H9 (cell line): ENCODE results near the gene BLOC1S3. TPM values are rescaled to one million over a fixed set of nuclear protein-coding genes. Genes with fewer than 3 reads are reported as not detected.

Experiments used
- DNase-seq: peaks from one replicate; pipeline ENCODE4 v3.0.0-alpha.2; 2017
- H2AFZ ChIP-seq: one replicate; pipeline ENCODE4 v1.6.1; 2013; ENCODE audit warnings: mild to moderate bottlenecking, low read length, control low read depth, moderate library complexity
- H2AK5ac ChIP-seq: 2 replicates; pipeline ENCODE4 v1.6.1; 2013; ENCODE audit warnings: low read length, control low read depth, mixed read lengths; ENCODE audit not compliant: insufficient read length
- H2BK120ac ChIP-seq: one replicate; pipeline ENCODE4 v1.6.1; 2013; ENCODE audit warnings: low read depth, mild to moderate bottlenecking, low read length, control low read depth, inconsistent platforms; ENCODE audit not compliant: poor library complexity, severe bottlenecking
- H2BK12ac ChIP-seq: 2 replicates; pipeline ENCODE4 v1.6.1; 2013; ENCODE audit warnings: low read length, control low read depth, mixed read lengths, low read depth; ENCODE audit not compliant: insufficient read length
- H2BK15ac ChIP-seq: 2 replicates; pipeline ENCODE4 v1.6.1; 2013; ENCODE audit warnings: low read depth, low read length, control low read depth
- H2BK20ac ChIP-seq: one replicate; pipeline ENCODE4 v1.6.1; 2013; ENCODE audit warnings: low read depth, mild to moderate bottlenecking, low read length, control low read depth, inconsistent platforms; ENCODE audit not compliant: poor library complexity, severe bottlenecking
- H2BK5ac ChIP-seq: 2 replicates; pipeline ENCODE4 v1.6.1; 2013; ENCODE audit warnings: low read length, control low read depth, mixed read lengths; ENCODE audit not compliant: insufficient read length
- H3K14ac ChIP-seq: 2 replicates; pipeline ENCODE4 v1.6.1; 2013; ENCODE audit warnings: low read length, control low read depth; ENCODE audit not compliant: insufficient read depth
- H3K18ac ChIP-seq: 2 replicates; pipeline ENCODE4 v1.6.1; 2013; ENCODE audit warnings: low read depth, mild to moderate bottlenecking, mixed read lengths, low read length, control low read depth; ENCODE audit not compliant: insufficient read length
- H3K23ac ChIP-seq: 2 replicates; pipeline ENCODE4 v1.6.1; 2013; ENCODE audit warnings: low read length, control low read depth, mixed read lengths, low read depth; ENCODE audit not compliant: insufficient read length
- H3K23me2 ChIP-seq: 2 replicates; pipeline ENCODE4 v1.6.1; 2013; ENCODE audit warnings: low read depth, mild to moderate bottlenecking, mixed read lengths, low read length, control low read depth; ENCODE audit not compliant: insufficient read length, poor library complexity, severe bottlenecking
- H3K27ac ChIP-seq: 2 replicates; pipeline ENCODE4 v1.5.1; 2013; ENCODE audit warnings: low read length, control low read depth, mixed read lengths, low read depth; ENCODE audit not compliant: insufficient read length
- H3K27me3 ChIP-seq: 2 replicates; pipeline ENCODE4 v1.6.1; 2013; ENCODE audit warnings: low read length, control low read depth, inconsistent platforms; ENCODE audit not compliant: insufficient read depth
- H3K4ac ChIP-seq: 2 replicates; pipeline ENCODE4 v1.6.1; 2013; ENCODE audit warnings: low read depth, mild to moderate bottlenecking, control low read depth, inconsistent platforms, low read length, moderate library complexity
- H3K4me1 ChIP-seq: 2 replicates; pipeline ENCODE4 v1.6.1; 2013; ENCODE audit warnings: low read length, control low read depth, inconsistent platforms; ENCODE audit not compliant: insufficient read depth
- H3K4me2 ChIP-seq: 2 replicates; pipeline ENCODE4 v1.6.1; 2013; ENCODE audit warnings: low read length, control low read depth, mixed read lengths; ENCODE audit not compliant: insufficient read length, insufficient read depth
- H3K56ac ChIP-seq: 2 replicates; pipeline ENCODE4 v1.6.1; 2013; ENCODE audit warnings: low read depth, mild to moderate bottlenecking, mixed read lengths, low read length, control low read depth; ENCODE audit not compliant: insufficient read length
- H3K79me1 ChIP-seq: 2 replicates; pipeline ENCODE4 v1.6.1; 2013; ENCODE audit warnings: low read depth, mild to moderate bottlenecking, moderate library complexity, low read length, control low read depth, inconsistent platforms; ENCODE audit not compliant: insufficient read depth, poor library complexity, severe bottlenecking
- H3K79me2 ChIP-seq: 2 replicates; pipeline ENCODE4 v1.6.1; 2013; ENCODE audit warnings: low read length, control low read depth, inconsistent platforms; ENCODE audit not compliant: insufficient read depth
- H3K9ac ChIP-seq: 2 replicates; pipeline ENCODE4 v1.6.1; 2013; ENCODE audit warnings: low read length, control low read depth, mixed read lengths; ENCODE audit not compliant: insufficient read length; ENCODE audit errors: extremely low read depth
- H3K9me3 ChIP-seq: one replicate; pipeline ENCODE4 v1.6.1; 2013; ENCODE audit warnings: low read depth, low read length, inconsistent platforms; ENCODE audit not compliant: control insufficient read depth
- H3T11ph ChIP-seq: one replicate; pipeline ENCODE4 v1.6.1; 2013; ENCODE audit warnings: mild to moderate bottlenecking, low read length, control low read depth, inconsistent platforms
- H4K20me1 ChIP-seq: one replicate; pipeline ENCODE4 v1.6.1; 2013; ENCODE audit not compliant: control insufficient read depth, insufficient read length, insufficient read depth
- H4K5ac ChIP-seq: 2 replicates; pipeline ENCODE4 v1.6.1; 2013; ENCODE audit warnings: low read depth, mild to moderate bottlenecking, mixed read lengths, low read length, control low read depth; ENCODE audit not compliant: insufficient read length
- H4K8ac ChIP-seq: replicated peaks from 2 replicates; pipeline ENCODE4 v1.6.1; 2013; ENCODE audit warnings: low read length, control low read depth, mixed read lengths, low read depth; ENCODE audit not compliant: insufficient read length
- H4K91ac ChIP-seq: 2 replicates; pipeline ENCODE4 v1.6.1; 2013; ENCODE audit warnings: low read depth, mild to moderate bottlenecking, moderate library complexity, mixed read lengths, low read length, control low read depth; ENCODE audit not compliant: insufficient read length
- H3K27ac Mint-ChIP-seq, 3 experiments: 2 replicates in 2 of 3; 3 replicates in 1 of 3; pipeline ENCODE4 v1.8.0; 2020 to 2021; ENCODE audit warnings: mixed read lengths in 3 of 3, mild to moderate bottlenecking in 1 of 3, moderate library complexity in 1 of 3
- H3K27me3 Mint-ChIP-seq: 2 replicates; pipeline ENCODE4 v1.8.0; 2021; ENCODE audit warnings: low read depth, mild to moderate bottlenecking, moderate library complexity, mixed read lengths
- H3K36me3 Mint-ChIP-seq, 3 experiments: 2 replicates in 2 of 3; 3 replicates in 1 of 3; pipeline ENCODE4 v1.8.0; 2020 to 2021; ENCODE audit warnings: low read depth in 3 of 3, mixed read lengths in 3 of 3; ENCODE audit not compliant: insufficient read depth in 1 of 3
- H3K4me1 Mint-ChIP-seq, 2 experiments: 2 replicates each; pipeline ENCODE4 v1.8.0; 2020; ENCODE audit warnings: mixed read lengths in 2 of 2
- H3K4me3 Mint-ChIP-seq, 2 experiments: 2 replicates in 1 of 2; 3 replicates in 1 of 2; pipeline ENCODE4 v1.8.0; 2020 to 2021; ENCODE audit warnings: mild to moderate bottlenecking in 2 of 2, mixed read lengths in 2 of 2, moderate library complexity in 1 of 2
- H3K9me3 Mint-ChIP-seq, 2 experiments: 2 replicates in 1 of 2; 3 replicates in 1 of 2; pipeline ENCODE4 v1.8.0; 2020; ENCODE audit warnings: mild to moderate bottlenecking in 2 of 2, mixed read lengths in 2 of 2, moderate library complexity in 1 of 2
- WGBS: extraction: QIAGEN DNeasy Blood & Tissue Kit; methylation state at CpG from one replicate; pipeline ENCODE4 v1.1.7; 2013; ENCODE audit warnings: missing lambda C conversion rate, low lambda C conversion rate, mixed read lengths; ENCODE audit not compliant: insufficient read length; ENCODE audit errors: extremely low coverage; 5-methylcytosine and 5-hydroxymethylcytosine counted together
- total RNA-seq: library from RNA; stranded (reverse); gene quantifications from 2 replicates; pipeline ENCODE4 v1.2.1, GENCODE V29; 2021
- TF ChIP-seq, protein P1 (sequence below): fragments of 200-600 bp; sonication (generic); conservative IDR thresholded peaks from 3 replicates; pipeline ENCODE4 v1.8.0; 2021; ENCODE audit warnings: antibody characterized with exemption, mild to moderate bottlenecking

BLOC1S3 gene
- total RNA-seq, 1 experiment from 2014 or later, result 9.2 TPM

GRCh38 chr19:45213031-45213430, 34.4 kb downstream of the BLOC1S3 start:
- Mint-ChIP-seq H3K27ac (no peak overlapping the region; a peak in 1 of 7 replicates), H3K9me3 (peaks cover 0 to 5% of the 10 kb centered on the region in 2 experiments; a peak in 2 of 5 replicates), H3K4me3 (no peak overlapping the region), H3K27me3 (peaks cover 63% of the 10 kb centered on the region), H3K36me3 (no peaks in the 10 kb centered on the region; a peak in 2 of 7 replicates), H3K4me1 (peaks cover 8 to 17% of the 10 kb centered on the region in 2 experiments)
- Histone ChIP-seq H4K5ac (no peak overlapping the region), H3K4me1 (no peaks in the 10 kb centered on the region), H2BK12ac (no peak overlapping the region), H3K18ac (no peak overlapping the region), H3K4me2 (no peak overlapping the region), H3K79me2 (no peaks in the 10 kb centered on the region), H3T11ph (no peak overlapping the region), H2BK5ac (no peak overlapping the region), H3K23ac (no peak overlapping the region), H3K9ac (no peak overlapping the region), H2AFZ (no peak overlapping the region), H3K14ac (no peak overlapping the region), H3K79me1 (no peaks in the 10 kb centered on the region), H3K27ac (no peak overlapping the region), H4K91ac (no peak overlapping the region), H3K23me2 (peaks cover 13% of the 10 kb centered on the region), H2BK20ac (no peak overlapping the region), H2AK5ac (no peak overlapping the region), H4K20me1 (no peaks in the 10 kb centered on the region), H2BK120ac (no peak overlapping the region), H2BK15ac (no peak overlapping the region), H4K8ac (no peak overlapping the region), H3K27me3 (peaks cover 14% of the 10 kb centered on the region; the same call in 1 of the 2 replicates), H3K56ac (no peak overlapping the region), H3K9me3 (no peaks in the 10 kb centered on the region), H3K4ac (no peak overlapping the region)
- no peak for DNase-seq
- TF ChIP-seq, protein P1, sequence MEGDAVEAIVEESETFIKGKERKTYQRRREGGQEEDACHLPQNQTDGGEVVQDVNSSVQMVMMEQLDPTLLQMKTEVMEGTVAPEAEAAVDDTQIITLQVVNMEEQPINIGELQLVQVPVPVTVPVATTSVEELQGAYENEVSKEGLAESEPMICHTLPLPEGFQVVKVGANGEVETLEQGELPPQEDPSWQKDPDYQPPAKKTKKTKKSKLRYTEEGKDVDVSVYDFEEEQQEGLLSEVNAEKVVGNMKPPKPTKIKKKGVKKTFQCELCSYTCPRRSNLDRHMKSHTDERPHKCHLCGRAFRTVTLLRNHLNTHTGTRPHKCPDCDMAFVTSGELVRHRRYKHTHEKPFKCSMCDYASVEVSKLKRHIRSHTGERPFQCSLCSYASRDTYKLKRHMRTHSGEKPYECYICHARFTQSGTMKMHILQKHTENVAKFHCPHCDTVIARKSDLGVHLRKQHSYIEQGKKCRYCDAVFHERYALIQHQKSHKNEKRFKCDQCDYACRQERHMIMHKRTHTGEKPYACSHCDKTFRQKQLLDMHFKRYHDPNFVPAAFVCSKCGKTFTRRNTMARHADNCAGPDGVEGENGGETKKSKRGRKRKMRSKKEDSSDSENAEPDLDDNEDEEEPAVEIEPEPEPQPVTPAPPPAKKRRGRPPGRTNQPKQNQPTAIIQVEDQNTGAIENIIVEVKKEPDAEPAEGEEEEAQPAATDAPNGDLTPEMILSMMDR, result no peak
- WGBS, result no CpG with 5 or more reads among the region's 23 CpGs
